Prostate gland (tissue), 2 donors: ENCODE data around the gene GSG1L.

ENCODE experiments used
- CTCF ChIP-seq, 4 experiments: fragments of 200-600 bp in 2 of 4; fragments of 450-650 bp in 2 of 4; sonication (generic) in 2 of 4; IDR thresholded peaks; 1 replicate in 3 of 4; 2 replicates in 1 of 4; pipeline ENCODE4 v1.5.1; 2016 to 2019; ENCODE audit warnings: antibody characterized with exemption in 4 of 4, mild to moderate bottlenecking in 2 of 4, moderate library complexity in 2 of 4
- POLR2A ChIP-seq: fragments of 450-650 bp; IDR thresholded peaks from one replicate; pipeline ENCODE4 v1.6.1; 2016; ENCODE audit warnings: antibody characterized with exemption, mild to moderate bottlenecking

- TF ChIP-seq CTCF (IDR thresholded peaks at IDR 0.05) (no peak), POLR2A (no peak)
Measured at GRCh38 chr16:27752241-27752640, 311.3 kb downstream of the GSG1L start.
